GM06990 (cell line): ENCODE results near the gene INSYN2A.

Experiments used
- DNase-seq: peaks from one replicate; pipeline ENCODE4 v3.0.0-alpha.2; 2011; ENCODE audit not compliant: insufficient read length; ENCODE audit errors: extremely low read depth
- H3K27me3 ChIP-seq: replicated peaks from 2 replicates; pipeline ENCODE4 v1.6.0; 2011; ENCODE audit warnings: low read length; ENCODE audit not compliant: control insufficient read depth, insufficient read depth
- H3K36me3 ChIP-seq: 2 replicates; pipeline ENCODE4 v1.5.1; 2011; ENCODE audit warnings: low read length; ENCODE audit not compliant: control insufficient read depth, insufficient read depth
- H3K4me3 ChIP-seq: replicated peaks from 2 replicates; pipeline ENCODE4 v1.5.1; 2011; ENCODE audit warnings: low read depth, mild to moderate bottlenecking, control low read depth, low read length
- TF ChIP-seq, protein P1 (sequence below): IDR thresholded peaks from 2 replicates; pipeline ENCODE4 v1.5.1; 2011; ENCODE audit warnings: low read length, control low read depth, mild to moderate bottlenecking, inconsistent platforms; ENCODE audit not compliant: insufficient read depth, poor library complexity, severe bottlenecking

The INSYN2A gene

DNA sequence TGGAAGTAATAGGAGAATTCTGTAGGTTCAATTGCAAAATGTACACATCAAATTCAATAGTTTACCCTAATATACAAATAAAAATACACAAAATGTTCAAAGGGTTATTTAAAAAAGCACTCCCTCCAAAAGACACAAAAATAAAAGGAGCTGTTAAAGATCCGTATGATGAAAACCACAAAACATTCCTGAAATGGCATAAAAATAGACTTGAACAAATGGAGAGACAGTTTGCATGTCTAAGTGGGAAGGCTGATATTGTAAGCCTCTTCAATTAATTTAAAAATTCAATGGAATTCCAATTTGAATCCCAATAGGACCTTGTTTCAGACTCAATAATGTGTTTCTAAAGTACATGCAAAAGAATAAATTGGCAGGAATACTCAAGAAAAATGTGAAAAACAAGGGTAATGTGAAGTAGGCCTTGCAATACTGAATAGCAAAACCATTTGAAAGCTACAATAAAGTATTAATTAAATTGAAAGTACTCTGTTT is 38.0 kb upstream of the INSYN2A start:
- no peaks in the 10 kb centered on the region for H3K27me3 ChIP-seq
- H3K4me3 ChIP-seq: no peak overlapping the region
- DNase-seq: no peak
- TF ChIP-seq, protein P1, sequence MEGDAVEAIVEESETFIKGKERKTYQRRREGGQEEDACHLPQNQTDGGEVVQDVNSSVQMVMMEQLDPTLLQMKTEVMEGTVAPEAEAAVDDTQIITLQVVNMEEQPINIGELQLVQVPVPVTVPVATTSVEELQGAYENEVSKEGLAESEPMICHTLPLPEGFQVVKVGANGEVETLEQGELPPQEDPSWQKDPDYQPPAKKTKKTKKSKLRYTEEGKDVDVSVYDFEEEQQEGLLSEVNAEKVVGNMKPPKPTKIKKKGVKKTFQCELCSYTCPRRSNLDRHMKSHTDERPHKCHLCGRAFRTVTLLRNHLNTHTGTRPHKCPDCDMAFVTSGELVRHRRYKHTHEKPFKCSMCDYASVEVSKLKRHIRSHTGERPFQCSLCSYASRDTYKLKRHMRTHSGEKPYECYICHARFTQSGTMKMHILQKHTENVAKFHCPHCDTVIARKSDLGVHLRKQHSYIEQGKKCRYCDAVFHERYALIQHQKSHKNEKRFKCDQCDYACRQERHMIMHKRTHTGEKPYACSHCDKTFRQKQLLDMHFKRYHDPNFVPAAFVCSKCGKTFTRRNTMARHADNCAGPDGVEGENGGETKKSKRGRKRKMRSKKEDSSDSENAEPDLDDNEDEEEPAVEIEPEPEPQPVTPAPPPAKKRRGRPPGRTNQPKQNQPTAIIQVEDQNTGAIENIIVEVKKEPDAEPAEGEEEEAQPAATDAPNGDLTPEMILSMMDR: no peak
- no peaks in the 10 kb centered on the region for H3K36me3 ChIP-seq

DNA sequence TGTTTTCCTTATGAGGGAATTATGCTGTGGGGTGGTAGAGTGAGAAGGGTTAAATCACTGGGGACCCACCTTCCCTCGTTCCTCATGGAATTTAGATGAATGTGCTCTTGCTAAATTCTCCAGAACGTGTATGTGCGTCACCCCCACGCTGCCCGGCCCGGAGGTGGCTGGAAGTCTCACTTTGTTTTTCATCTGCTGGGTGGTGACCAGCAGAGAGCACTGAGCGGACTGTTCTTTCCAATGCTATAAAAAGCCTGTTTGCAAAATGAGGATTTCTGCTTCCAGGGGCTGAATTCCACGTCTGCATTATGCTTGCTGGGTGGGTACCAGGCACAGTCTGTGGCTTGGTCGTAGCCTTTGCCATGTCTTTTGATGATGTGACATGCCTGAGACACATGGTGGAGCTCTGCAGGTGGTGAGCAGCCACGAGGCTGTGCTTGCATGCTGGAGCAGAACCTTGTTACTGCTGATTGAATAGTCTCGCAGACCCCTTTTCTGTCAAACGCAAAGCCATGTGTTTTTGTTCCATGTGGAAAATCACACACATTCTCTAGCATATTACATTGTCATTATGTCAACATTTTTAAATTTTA is 31.9 kb upstream of the INSYN2A start:
- Histone ChIP-seq H3K27me3 (no peaks in the 10 kb centered on the region), H3K36me3 (no peaks in the 10 kb centered on the region), H3K4me3 (no peak overlapping the region)
- no peak for DNase-seq
- TF ChIP-seq, protein P1: no peak

DNA sequence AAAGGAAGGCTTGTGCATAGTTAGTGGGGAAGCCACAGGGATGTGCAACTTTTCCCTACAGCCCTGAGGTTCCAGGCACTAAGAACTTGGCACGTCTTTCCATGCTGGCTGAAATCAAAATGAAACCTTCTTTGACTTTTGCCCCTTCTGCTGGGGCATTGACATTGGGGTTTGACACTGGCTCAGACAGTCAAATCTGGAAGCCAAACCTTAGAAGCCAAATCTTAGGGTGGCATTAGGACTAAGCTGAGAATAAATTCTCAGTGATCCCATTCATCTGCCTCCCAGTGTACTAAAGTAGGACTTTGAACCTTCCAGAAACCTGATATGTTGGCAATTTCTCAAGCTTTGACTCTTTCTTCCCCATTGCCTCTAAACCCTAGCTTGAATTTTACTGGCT is 31.3 kb upstream of the INSYN2A start:
- Histone ChIP-seq H3K36me3 (no peaks in the 10 kb centered on the region), H3K4me3 (no peak overlapping the region), H3K27me3 (no peaks in the 10 kb centered on the region)
- DNase-seq: no peak
- TF ChIP-seq, protein P1: no peak

DNA sequence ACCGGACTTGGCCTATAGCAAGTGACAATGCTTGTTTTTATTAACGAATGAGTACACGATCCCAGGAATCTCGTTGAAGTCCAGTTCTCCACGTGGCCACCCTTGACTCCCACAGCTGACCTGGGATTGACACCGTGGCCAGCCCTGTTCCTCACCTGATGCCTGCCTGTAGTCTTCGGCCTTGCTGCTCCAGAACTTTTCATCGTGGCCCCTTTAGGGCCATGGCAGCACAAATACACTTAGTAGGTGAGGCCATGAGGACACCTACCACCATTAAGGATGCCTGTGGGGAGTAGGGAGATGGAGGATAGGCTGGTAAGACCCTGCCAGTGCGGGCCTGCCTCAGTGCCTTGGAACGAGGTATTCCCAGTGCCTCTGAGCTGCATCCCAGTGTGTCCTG is 30.6 kb upstream of the INSYN2A start:
- no peak for DNase-seq
- TF ChIP-seq, protein P1: no peak
- Histone ChIP-seq H3K4me3 (no peak overlapping the region), H3K36me3 (no peaks in the 10 kb centered on the region), H3K27me3 (no peaks in the 10 kb centered on the region)

DNA sequence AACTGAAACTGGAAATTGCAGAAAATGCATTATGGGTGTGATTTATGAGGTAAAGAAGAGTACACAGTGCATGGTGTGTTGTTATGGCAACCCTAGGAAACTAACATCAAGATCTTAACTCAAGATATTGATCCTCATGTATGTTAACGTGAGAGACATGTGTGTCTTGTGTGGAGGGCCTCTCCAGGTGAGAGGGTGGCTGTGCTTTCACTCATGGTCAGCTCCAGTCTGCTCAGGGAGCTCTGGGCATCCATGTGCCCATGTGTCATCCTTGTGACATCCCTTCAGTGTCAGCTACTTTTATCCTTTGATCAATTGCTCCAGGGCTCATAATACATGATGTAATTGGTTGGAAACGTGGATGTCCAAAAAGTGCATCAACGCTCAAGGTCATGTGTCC is 24.9 kb upstream of the INSYN2A start:
- TF ChIP-seq, protein P1: no peak
- H3K36me3 ChIP-seq: no peaks in the 10 kb centered on the region
- no peak overlapping the region for H3K4me3 ChIP-seq
- no peaks in the 10 kb centered on the region for H3K27me3 ChIP-seq
- DNase-seq: no peak

DNA sequence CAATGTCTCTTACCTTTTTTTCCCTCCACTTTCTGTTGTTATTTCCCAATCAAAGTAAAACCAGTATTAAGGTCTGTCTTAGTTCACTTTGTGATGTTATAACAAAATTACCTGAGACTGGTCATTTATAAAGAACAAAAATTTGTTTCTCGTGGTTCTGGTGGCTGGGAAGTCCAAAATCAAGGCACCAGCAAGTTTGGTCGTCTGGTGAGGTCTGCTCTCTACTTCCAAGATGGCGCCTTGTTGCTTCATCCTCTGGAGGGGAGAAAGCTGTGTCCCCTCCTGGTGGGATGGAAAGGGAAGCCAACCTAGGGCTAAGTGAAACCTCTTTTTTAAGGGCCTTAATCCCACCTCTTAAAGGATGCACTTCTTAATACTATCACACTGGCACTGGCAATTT is 22.3 kb upstream of the INSYN2A start:
- TF ChIP-seq, protein P1: no peak
- no peaks in the 10 kb centered on the region for H3K27me3 ChIP-seq
- DNase-seq: no peak
- H3K4me3 ChIP-seq: no peak overlapping the region
- H3K36me3 ChIP-seq: no peaks in the 10 kb centered on the region
